Tibial nerve (tissue), 4 donors: ENCODE measurements around the gene DVL2.

Source experiments
- CTCF ChIP-seq, 5 experiments: fragments of 200-600 bp in 3 of 5; fragments of 450-650 bp in 2 of 5; sonication (generic) in 3 of 5; IDR thresholded peaks; one replicate each; pipeline ENCODE4 v1.5.1; 2016 to 2019; ENCODE audit warnings: antibody characterized with exemption in 5 of 5, mild to moderate bottlenecking in 3 of 5, moderate library complexity in 2 of 5
- EP300 ChIP-seq, 2 donors: sonication (generic); formaldehyde crosslinking; IDR thresholded peaks; one replicate each; pipeline ENCODE4 v1.6.1; 2017; ENCODE audit warnings: antibody characterized with exemption in 2 of 2, mild to moderate bottlenecking in 1 of 2
- POLR2A ChIP-seq, 2 donors: fragments of 450-650 bp; IDR thresholded peaks; one replicate each; pipeline ENCODE4 v1.6.1; 2017; ENCODE audit warnings: antibody characterized with exemption in 2 of 2, mild to moderate bottlenecking in 2 of 2, moderate library complexity in 2 of 2

DNA sequence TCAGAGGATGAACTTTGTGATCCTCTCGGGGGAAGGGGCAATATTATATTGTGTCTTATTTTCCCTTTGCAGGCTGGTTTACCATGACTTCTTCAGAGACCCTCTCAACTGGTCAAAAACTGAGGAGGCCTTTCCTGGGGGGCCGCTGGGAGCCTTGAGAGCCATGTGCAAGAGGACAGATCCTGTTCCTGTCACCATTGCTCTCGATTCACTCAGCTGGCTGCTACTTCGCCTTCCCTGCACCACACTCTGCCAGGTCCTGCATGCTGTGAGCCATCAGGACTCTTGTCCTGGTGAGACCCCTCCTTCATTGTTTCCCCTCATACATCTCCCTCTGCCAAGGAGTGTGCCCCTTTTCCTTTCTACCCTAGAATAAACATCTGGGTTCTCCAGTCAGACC is 20.2 kb upstream of the DVL2 start:
- TF ChIP-seq CTCF (IDR thresholded peaks at IDR 0.05) (no peak), POLR2A (IDR thresholded peaks at IDR 0.05) (no peak), EP300 (IDR thresholded peaks at IDR 0.05) (no peak)
